Ovary (tissue), 3 donors: ENCODE measurements around the gene BTRC.

Experiments
- POLR2A ChIP-seq: fragments of 450-650 bp; IDR thresholded peaks from one replicate; pipeline ENCODE4 v1.6.1; 2017; ENCODE audit warnings: antibody characterized with exemption, mild to moderate bottlenecking, moderate library complexity
- TF ChIP-seq, protein P1 (sequence below), 3 donors: fragments of 450-650 bp in 2 of 3; fragments of 200-600 bp in 1 of 3; IDR thresholded peaks; one replicate each; pipeline versions ENCODE4 v1.5.1 to v1.8.0; 2016 to 2022; ENCODE audit warnings: antibody characterized with exemption in 3 of 3, mild to moderate bottlenecking in 1 of 3
- donor health status: DM: no; HTN: no; CAD: no.

DNA sequence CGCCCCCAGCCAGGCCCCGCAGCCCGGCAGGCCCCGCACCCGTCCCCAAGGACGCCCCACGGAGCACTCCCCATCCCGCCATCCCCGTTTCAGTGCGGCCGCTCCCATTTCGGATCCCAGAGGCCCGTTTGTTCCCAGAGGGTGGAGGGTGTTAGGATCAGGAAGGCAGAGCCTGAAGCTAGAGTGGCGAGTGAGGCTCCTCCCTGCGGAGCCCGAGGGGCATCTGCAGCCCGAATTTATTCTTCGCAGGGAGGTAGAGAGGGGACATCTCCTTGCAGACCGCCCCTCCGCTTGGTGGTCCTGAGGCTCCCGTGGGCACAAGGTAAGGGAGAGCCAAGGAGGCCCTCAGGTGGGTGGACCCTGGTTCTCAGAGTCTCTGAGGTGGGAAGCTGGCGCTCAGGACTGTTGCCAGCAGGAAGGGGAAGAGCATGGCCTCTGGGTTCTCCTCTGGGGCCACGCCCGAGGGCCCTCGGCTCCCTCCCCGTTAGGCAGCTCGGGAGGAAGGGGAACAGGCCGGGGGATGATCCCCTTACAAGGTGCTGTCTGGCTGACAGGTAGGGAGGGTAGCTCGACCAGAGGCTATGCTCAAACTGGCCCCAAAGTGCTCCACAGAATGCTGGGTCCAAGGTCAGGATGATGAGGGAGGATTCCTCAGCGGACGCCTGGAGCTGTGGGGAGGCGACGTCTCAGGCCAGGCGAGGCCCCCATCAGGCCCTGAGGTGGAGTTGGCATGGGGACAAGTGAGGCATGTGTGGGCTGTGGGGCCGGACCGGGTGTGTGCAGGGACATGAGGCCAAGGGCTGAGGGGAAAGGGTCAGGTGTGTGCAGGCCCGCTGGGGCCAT is 216.7 kb downstream of the BTRC start:
- TF ChIP-seq, protein P1, sequence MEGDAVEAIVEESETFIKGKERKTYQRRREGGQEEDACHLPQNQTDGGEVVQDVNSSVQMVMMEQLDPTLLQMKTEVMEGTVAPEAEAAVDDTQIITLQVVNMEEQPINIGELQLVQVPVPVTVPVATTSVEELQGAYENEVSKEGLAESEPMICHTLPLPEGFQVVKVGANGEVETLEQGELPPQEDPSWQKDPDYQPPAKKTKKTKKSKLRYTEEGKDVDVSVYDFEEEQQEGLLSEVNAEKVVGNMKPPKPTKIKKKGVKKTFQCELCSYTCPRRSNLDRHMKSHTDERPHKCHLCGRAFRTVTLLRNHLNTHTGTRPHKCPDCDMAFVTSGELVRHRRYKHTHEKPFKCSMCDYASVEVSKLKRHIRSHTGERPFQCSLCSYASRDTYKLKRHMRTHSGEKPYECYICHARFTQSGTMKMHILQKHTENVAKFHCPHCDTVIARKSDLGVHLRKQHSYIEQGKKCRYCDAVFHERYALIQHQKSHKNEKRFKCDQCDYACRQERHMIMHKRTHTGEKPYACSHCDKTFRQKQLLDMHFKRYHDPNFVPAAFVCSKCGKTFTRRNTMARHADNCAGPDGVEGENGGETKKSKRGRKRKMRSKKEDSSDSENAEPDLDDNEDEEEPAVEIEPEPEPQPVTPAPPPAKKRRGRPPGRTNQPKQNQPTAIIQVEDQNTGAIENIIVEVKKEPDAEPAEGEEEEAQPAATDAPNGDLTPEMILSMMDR (IDR thresholded peaks at IDR 0.05) = no peak
- TF ChIP-seq POLR2A = no peak
